HUES64 (cell line): ENCODE data around the gene IMMT.

Experiments
- H3K27ac ChIP-seq: 2 replicates; pipeline ENCODE4 v1.7.0; 2013; ENCODE audit warnings: low read depth, low read length, inconsistent platforms
- H3K27me3 ChIP-seq: 2 replicates; pipeline ENCODE4 v1.6.1; 2013; ENCODE audit warnings: mild to moderate bottlenecking, low read length; ENCODE audit not compliant: insufficient read depth
- H3K36me3 ChIP-seq: 2 replicates; pipeline ENCODE4 v1.6.1; 2013; ENCODE audit warnings: mild to moderate bottlenecking, low read length; ENCODE audit not compliant: insufficient read depth
- H3K4me1 ChIP-seq: 2 replicates; pipeline ENCODE4 v1.6.1; 2013; ENCODE audit warnings: mild to moderate bottlenecking, low read length, moderate library complexity; ENCODE audit not compliant: insufficient read depth
- H3K4me3 ChIP-seq: 2 replicates; pipeline ENCODE4 v1.5.1; 2013; ENCODE audit warnings: mild to moderate bottlenecking, low read length, moderate library complexity
- H3K9ac ChIP-seq: 2 replicates; pipeline ENCODE4 v1.6.1; 2013; ENCODE audit warnings: mild to moderate bottlenecking, low read depth, low read length
- H3K9me3 ChIP-seq: 2 replicates; pipeline ENCODE4 v1.6.1; 2013; ENCODE audit warnings: low read depth, low read length; ENCODE audit not compliant: insufficient read depth
- WGBS: fragments of 150-250, 120-280 bp; methylation state at CpG from one replicate; pipeline ENCODE4 v1.1.7; 2013; ENCODE audit warnings: missing lambda C conversion rate; 5-methylcytosine and 5-hydroxymethylcytosine counted together

The IMMT gene

DNA sequence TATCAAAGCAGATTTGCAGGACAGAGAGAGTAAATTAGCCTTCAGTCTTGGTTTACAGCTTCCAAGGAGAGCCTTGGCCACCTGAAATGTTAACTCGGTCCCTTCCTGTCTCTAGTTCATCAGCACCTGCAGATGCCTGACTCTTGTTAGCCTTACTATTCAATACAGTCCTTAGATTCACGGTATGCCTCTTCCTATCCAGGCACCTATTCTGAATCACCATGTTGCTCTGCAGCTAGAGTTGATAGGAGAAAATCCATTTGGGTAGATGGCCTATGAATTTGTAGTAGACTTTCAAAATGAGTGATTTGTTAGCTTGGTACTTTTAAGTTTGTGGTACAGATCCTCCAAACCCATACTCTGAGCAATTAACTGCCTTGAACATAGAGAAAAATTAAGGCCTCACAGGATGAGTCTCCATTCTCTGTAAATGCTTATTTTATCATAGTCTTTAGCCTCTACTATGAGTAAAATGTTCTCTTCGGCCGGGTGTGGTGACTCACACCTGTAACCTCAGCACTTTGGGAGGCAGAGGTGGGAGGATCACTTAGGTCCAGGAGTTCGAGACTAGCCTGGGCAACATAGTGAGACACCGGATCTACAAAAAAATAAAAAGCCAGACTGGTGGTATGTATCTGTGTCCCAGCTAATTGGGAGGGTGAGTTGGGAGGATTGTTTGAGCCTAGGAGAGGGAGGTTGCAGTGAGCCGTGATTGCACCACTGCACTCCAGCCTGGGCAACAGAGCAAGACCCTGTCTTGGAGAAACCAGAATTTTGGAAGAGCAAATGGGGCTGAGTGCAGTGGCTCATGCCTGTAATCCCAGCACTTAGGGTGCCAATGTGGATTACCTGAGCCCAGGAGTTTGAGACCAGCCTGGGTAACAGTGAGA lies 56.3 kb downstream of the IMMT start:
- Histone ChIP-seq H3K36me3 (peaks cover 96% of the 10 kb centered on the region), H3K4me1 (no peaks in the 10 kb centered on the region), H3K4me3 (no peak overlapping the region), H3K27me3 (no peaks in the 10 kb centered on the region), H3K9ac (no peak overlapping the region), H3K27ac (no peak overlapping the region), H3K9me3 (no peaks in the 10 kb centered on the region)
- 94% methylated on average over 7 of the region's 7 CpGs for WGBS

DNA sequence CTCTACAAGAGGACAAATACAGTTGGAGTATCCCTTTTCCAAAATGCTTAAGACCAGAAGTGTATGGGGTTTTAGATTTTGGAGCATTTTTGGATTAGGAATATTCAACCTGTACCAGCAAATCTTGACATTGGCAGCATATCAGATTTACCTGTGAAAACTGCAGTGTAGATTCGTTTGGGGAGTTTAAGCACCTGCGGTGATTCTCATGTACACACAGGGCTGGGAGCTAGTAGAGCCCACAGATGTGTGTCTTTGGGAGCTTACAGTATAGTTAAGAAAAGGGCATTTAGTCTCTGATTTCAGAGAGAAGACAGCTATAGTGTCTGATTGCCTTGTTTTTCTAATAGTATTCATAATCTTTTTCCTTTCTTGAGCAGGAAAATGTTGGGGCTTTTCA lies 59.1 kb downstream of the IMMT start:
- Histone ChIP-seq H3K9me3 (no peaks in the 10 kb centered on the region), H3K4me1 (no peaks in the 10 kb centered on the region), H3K27ac (no peak overlapping the region), H3K36me3 (peaks cover 100% of the 10 kb centered on the region), H3K4me3 (no peak overlapping the region), H3K9ac (no peak overlapping the region), H3K27me3 (no peaks in the 10 kb centered on the region)
- 86% methylated on average over 2 of the region's 2 CpGs for WGBS

DNA sequence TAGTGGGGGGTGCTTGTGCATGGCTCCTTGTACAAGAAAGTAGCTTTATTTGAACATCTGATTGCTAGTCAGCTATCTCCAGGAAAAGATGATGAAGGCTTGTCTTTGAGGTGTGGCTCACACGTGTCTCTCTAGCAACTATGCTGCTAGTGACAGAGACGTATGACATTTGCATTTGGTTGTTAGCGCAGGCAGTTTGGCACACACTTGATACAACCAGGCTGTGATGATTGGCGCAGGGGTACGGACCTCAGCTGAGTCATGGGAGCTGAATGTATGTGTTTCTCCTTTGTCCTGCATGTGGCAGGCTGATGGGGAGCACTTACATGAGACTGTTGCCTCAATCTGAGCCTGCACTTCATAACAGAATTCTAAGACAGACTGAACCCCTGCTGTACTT lies 59.6 kb downstream of the IMMT start:
- Histone ChIP-seq H3K27me3 (no peaks in the 10 kb centered on the region), H3K4me1 (no peaks in the 10 kb centered on the region), H3K36me3 (peaks cover 100% of the 10 kb centered on the region), H3K9me3 (no peaks in the 10 kb centered on the region), H3K4me3 (no peak overlapping the region), H3K9ac (no peak overlapping the region), H3K27ac (no peak overlapping the region)
- 95% methylated on average over 5 of the region's 5 CpGs for WGBS

DNA sequence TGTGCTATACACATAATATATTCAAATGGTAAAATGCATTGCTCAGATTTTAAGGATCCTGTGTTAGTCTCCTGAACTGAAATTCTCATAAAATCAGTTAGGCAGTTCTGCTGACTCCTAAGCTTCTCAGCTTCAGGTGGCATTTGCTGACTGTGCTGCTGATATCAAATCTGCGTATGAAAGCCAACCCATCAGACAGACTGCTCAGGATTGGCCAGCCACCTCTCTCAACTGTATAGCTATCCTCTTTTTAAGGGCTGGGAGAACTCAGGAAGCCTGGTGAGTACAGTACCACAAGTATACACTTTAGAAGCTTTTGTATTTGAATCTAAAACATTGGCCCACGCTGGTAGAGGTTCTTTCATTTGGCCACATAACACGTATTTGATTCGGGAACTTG lies 60.6 kb downstream of the IMMT start:
- Histone ChIP-seq H3K36me3 (peaks cover 100% of the 10 kb centered on the region), H3K9ac (no peak overlapping the region), H3K9me3 (no peaks in the 10 kb centered on the region), H3K27me3 (no peaks in the 10 kb centered on the region), H3K4me3 (no peak overlapping the region), H3K4me1 (no peaks in the 10 kb centered on the region), H3K27ac (no peak overlapping the region)
- WGBS: 97% methylated on average over 4 of the region's 4 CpGs

DNA sequence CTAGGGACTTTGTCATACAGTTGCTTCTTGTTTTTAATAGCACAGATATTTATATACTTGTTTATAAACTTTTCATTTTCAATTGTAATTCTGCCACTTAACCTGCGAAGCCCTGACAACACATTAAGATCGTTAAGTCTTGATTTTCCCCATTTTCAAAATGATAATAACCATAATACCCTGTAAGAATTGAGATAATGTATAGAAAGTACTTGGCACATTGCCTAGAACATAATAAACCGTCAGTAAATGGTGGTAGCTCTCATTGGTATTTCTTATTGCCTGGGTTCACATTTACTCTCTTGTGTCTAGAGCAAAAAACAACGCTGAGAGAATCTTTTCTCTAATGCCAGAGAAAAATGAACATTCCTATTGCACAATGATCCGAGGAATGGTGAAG lies 70.6 kb downstream of the IMMT start:
- Histone ChIP-seq H3K9ac (no peak overlapping the region), H3K4me3 (no peak overlapping the region), H3K27ac (no peak overlapping the region), H3K9me3 (no peaks in the 10 kb centered on the region), H3K36me3 (peaks cover 99% of the 10 kb centered on the region), H3K27me3 (no peaks in the 10 kb centered on the region), H3K4me1 (no peaks in the 10 kb centered on the region)
- WGBS: 98% methylated on average over 4 of the region's 5 CpGs

DNA sequence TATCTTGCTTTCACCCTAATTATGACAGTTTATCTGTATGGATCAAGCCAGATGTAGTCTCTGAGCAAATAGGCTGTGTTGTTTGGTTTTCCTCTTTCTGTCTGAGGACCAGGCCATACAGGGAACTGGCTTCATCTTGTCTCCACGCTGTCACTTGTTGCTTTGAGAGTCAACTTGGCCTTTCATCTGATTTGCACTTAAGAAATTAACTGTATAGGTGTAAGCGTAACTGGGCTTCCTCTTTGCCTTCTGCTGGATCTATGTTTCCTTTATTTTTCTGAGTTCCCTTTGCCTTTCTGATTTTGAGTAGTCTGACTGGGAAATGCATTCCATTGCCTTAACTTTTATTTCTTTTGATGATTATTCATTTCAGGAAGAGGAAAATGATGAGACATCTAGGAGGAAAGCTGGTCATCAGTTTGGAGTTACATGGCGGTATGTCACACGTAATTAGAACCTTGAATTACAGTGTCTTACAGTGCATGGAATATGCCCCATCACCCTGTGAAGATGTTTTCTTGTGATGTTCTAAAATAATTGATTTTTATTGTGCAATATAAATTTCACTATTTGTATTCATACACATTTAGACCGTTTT lies 71.8 kb downstream of the IMMT start:
- H3K9me3 ChIP-seq: no peaks in the 10 kb centered on the region
- 96% methylated on average over 5 of the region's 5 CpGs for WGBS

DNA sequence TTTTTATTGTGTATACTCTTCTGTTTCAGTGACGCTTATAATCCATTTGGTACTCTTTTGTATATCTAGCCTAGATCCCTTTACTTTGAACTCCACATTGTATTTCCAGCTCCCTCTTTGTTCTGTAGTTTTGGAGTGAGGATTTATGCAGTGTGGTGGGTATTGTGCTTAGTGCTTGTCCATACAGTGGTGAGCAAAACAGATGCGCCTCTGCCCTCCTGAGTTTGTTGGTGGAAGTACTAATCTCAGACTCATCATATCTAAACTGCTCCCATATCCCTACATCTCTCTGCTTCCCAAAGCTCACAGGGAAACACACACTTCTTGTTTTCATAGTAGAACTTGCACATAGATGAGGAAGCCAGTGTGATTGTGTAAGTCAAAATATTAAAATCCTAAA lies 77.1 kb downstream of the IMMT start:
- no peak overlapping the region for H3K9ac ChIP-seq
- peaks cover 19% of the 10 kb centered on the region; the same call in 1 of the 2 replicates for H3K4me1 ChIP-seq
- no peaks in the 10 kb centered on the region for H3K27me3 ChIP-seq
- H3K36me3 ChIP-seq: peaks cover 98% of the 10 kb centered on the region
- 92% methylated on average over 2 of the region's 2 CpGs for WGBS
- H3K27ac ChIP-seq: no peak overlapping the region
- H3K4me3 ChIP-seq: no peak overlapping the region
- H3K9me3 ChIP-seq: no peaks in the 10 kb centered on the region

More for the DNA sequence above, 71.8 kb downstream of the IMMT start:
- Histone ChIP-seq H3K36me3 (peaks cover 99% of the 10 kb centered on the region), H3K4me3 (no peak overlapping the region), H3K4me1 (no peaks in the 10 kb centered on the region), H3K27me3 (no peaks in the 10 kb centered on the region), H3K9ac (no peak overlapping the region), H3K27ac (no peak overlapping the region)

DNA sequence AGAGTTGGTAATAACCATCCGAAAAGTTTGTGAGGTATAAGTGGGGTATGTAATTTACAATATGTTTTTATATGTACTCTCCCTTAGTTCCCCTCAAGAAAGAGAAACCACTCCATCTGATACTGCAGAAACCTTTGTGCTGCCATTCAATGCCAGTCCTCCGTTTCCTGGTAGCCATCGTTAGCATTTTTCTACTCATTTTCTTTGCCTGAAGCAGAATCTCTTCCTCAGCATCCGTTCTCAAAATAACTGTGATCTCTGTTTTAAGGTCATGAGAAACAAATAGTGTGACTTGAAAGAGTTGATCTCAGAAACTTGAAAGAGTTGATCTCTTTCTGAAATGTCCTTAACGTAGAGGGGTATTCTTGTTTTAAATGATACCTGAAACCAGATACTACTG lies 88.2 kb downstream of the IMMT start:
- Histone ChIP-seq H3K27me3 (no peaks in the 10 kb centered on the region), H3K27ac (peak overlapping the region; percentile 83; the same call in 1 of the 2 replicates), H3K4me1 (peaks cover 13% of the 10 kb centered on the region), H3K4me3 (peak overlapping the region; percentile 83), H3K9me3 (no peaks in the 10 kb centered on the region), H3K36me3 (peaks cover 64% of the 10 kb centered on the region), H3K9ac (peak overlapping the region; percentile 95)
- WGBS: 23% methylated on average over 4 of the region's 5 CpGs

DNA sequence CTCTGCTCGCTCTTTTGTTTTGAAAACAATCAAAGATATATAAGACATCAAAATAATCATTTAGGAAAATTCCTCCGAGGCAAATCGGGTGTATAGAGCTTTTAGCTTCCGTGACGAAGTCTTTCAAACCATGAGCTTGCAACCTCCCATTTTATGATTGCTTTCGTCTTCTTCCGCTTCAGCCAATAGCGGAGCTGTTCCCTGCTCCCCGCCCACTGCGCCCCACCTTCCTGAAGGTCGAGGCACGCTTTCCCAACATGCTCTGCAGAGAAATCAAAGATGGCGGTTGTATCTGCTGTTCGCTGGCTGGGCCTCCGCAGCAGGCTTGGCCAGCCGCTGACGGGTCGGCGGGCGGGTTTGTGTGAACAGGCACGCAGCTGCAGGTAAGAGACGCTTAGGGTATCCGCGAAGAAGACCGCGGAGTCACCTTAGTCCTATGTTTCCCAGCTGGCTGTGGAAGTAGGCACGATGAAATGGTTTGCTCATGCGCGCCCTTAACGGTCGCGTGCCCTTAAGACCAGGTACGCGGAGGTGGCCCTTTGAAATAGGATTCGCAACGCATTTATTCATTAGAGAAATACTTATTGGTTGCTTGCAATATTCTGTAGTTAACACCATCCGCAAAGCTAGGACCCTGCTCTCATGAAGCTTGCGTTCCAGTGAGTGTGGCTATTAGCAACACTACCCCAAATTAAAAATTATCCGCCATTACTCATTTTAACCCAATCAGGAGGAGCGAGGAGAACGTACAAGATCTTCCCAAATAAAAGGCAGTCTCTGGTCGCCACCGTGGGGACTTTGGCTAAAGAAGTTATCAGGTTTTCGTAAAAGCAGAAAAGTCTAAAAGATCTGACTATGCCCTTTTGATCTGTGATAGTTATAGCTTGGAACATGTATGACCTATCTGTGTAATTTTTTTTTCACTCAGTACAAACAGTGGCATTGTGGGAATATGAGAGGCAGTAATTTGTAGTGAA lies 89.0 kb downstream of the IMMT start, which contains the start of gene PTCD3:
Gene PTCD3 (plus strand): TSS at position 267 of the 977 bp plus-strand sequence. CDS start 13 bp downstream, at position 280.
- peaks cover 67% of the 10 kb centered on the region for H3K36me3 ChIP-seq
- H3K4me3 ChIP-seq: peak within 1 kb of the TSS; percentile 83
- peak within 1 kb of the TSS; percentile 95 for H3K9ac ChIP-seq
- WGBS: under 1% methylated on average over 43 of the region's 44 CpGs
- H3K27ac ChIP-seq: peak within 1 kb of the TSS; percentile 83
- no peaks in the 10 kb centered on the region for H3K27me3 ChIP-seq
- no peaks in the 10 kb centered on the region for H3K9me3 ChIP-seq
- peaks cover 13% of the 10 kb centered on the region for H3K4me1 ChIP-seq

DNA sequence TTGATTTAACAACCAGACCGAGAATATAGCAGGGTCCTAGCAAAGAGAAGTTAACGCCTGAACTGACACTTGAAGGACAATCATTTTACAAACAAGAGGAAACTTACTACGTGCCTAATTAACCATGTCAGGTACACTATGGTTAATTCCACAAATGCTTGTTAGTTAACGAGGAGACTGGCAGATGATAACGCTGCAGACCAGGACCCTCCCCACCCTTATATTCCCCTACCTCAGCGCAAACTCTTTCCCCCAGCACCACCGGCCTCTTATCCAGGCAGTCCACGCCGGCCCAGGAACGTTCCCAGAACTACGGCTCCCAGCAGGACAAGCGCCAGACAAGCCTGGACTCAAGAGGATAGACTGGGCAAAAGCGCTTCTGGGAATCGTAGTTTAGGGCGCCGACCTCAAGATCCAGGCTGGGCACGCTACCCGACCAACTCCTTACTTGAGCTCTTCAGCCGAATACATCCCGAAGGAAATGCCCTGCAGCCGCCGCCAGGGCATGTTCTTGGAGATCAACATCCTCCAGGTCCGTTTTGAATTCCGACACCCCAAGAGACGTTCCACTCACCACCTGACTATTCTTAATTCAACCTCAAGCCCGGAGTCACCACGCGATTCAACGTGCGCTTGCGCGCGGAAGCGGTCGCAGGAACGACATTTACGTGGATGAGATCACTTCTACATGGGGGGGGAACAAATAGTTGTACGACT lies 89.9 kb downstream of the IMMT start, which contains the start of gene POLR1A:
Gene POLR1A (minus strand): TSS at position 635 of the 717 bp plus-strand sequence. CDS start 110 bp downstream, at position 525.
- Histone ChIP-seq H3K4me1 (peaks cover 13% of the 10 kb centered on the region), H3K27me3 (no peaks in the 10 kb centered on the region), H3K9ac (peak within 1 kb of the TSS; percentile 95), H3K27ac (peak within 1 kb of the TSS; percentile 83), H3K9me3 (no peaks in the 10 kb centered on the region), H3K4me3 (peak within 1 kb of the TSS; percentile 83), H3K36me3 (peaks cover 67% of the 10 kb centered on the region)
- WGBS: under 1% methylated on average over 37 of the region's 38 CpGs
